Peyer's patch (tissue), 4 donors: ENCODE measurements around the gene TDO2.

Experiments
- POLR2A ChIP-seq, 2 donors: fragments of 450-650 bp; IDR thresholded peaks; one replicate each; pipeline ENCODE4 v1.5.1; 2017; ENCODE audit warnings: antibody characterized with exemption in 2 of 2, mild to moderate bottlenecking in 2 of 2, moderate library complexity in 2 of 2
- TF ChIP-seq, protein P1 (sequence below), 6 experiments: fragments of 450-650 bp in 4 of 6; fragments of 200-600 bp in 2 of 6; sonication (generic) in 1 of 6; IDR thresholded peaks; one replicate each; pipeline ENCODE4 v1.5.1; 2017 to 2019; ENCODE audit warnings: antibody characterized with exemption in 6 of 6, mild to moderate bottlenecking in 3 of 6, moderate library complexity in 1 of 6

DNA sequence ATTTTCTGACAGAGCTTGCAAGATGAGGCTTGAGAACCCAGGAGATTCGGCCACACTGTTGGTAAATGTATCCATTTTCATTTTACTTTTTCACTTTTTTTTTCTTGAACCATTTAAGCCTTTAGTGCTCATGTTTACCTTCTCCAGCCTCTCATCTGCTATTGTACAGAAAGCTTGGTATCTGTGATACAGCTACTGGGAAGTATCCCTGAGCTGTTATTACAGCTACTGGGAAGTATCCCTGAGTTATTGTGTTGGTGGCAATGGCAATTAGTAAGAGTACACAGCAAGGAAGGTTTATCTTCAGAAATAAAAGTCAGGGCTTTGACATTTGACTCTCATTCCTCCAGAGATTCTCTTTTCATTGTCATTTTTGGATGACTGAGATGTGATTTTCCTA, 38.3 kb downstream of the TDO2 start:
- TF ChIP-seq, protein P1, sequence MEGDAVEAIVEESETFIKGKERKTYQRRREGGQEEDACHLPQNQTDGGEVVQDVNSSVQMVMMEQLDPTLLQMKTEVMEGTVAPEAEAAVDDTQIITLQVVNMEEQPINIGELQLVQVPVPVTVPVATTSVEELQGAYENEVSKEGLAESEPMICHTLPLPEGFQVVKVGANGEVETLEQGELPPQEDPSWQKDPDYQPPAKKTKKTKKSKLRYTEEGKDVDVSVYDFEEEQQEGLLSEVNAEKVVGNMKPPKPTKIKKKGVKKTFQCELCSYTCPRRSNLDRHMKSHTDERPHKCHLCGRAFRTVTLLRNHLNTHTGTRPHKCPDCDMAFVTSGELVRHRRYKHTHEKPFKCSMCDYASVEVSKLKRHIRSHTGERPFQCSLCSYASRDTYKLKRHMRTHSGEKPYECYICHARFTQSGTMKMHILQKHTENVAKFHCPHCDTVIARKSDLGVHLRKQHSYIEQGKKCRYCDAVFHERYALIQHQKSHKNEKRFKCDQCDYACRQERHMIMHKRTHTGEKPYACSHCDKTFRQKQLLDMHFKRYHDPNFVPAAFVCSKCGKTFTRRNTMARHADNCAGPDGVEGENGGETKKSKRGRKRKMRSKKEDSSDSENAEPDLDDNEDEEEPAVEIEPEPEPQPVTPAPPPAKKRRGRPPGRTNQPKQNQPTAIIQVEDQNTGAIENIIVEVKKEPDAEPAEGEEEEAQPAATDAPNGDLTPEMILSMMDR (IDR thresholded peaks at IDR 0.05) = no peak
- no peak for TF ChIP-seq POLR2A (IDR thresholded peaks at IDR 0.05)
